ENCODE data around the gene CLTRN.
"Not testable (repeated sequence)": the region's sequence is repeated elsewhere in the genome, so short reads cannot be mapped to it uniquely, and the experiment has no call there.

Gene CLTRN

GRCh38 chrX:15654804-15655203 lies 9.8 kb downstream of the CLTRN start:
- DNase-seq (ENCODE audit: low read depth, low spot score); H3K27ac ChIP-seq: not testable (repeated sequence)

GRCh38 chrX:15653961-15654360 lies 10.6 kb downstream of the CLTRN start:
- no peak overlapping the region for H3K27ac ChIP-seq
- DNase-seq (ENCODE audit: low read depth, low spot score) = no peak

GRCh38 chrX:15647510-15647909 lies 17.1 kb downstream of the CLTRN start:
- not testable (repeated sequence) for H3K27ac ChIP-seq; DNase-seq (ENCODE audit: low read depth, low spot score)

GRCh38 chrX:15646543-15646942 lies 18.1 kb downstream of the CLTRN start:
- H3K27ac ChIP-seq = no peak overlapping the region
- DNase-seq (ENCODE audit: low read depth, low spot score) = no peak

GRCh38 chrX:15646031-15646430 lies 18.6 kb downstream of the CLTRN start:
- no peak for DNase-seq (ENCODE audit: low read depth, low spot score)
- H3K27ac ChIP-seq = no peak overlapping the region

GRCh38 chrX:15645266-15645665 lies 19.3 kb downstream of the CLTRN start:
- H3K27ac ChIP-seq = no peak overlapping the region
- DNase-seq (ENCODE audit: low read depth, low spot score) = no peak

- no peak for DNase-seq (ENCODE audit: low read depth, low spot score)
- no peak overlapping the region for H3K27ac ChIP-seq
Observed at GRCh38 chrX:15644560-15644872, 20.1 kb downstream of the CLTRN start.

GRCh38 chrX:15643786-15644559 lies 20.6 kb downstream of the CLTRN start:
- no peak overlapping the region for H3K27ac ChIP-seq
- no peak for DNase-seq (ENCODE audit: low read depth, low spot score)

GRCh38 chrX:15631637-15632036 lies 33.0 kb downstream of the CLTRN start:
- DNase-seq (ENCODE audit: low read depth, low spot score) = no peak

GRCh38 chrX:15623054-15623453 lies 41.6 kb downstream of the CLTRN start:
- no peak for DNase-seq (ENCODE audit: low read depth, low spot score)
- no peak overlapping the region for H3K27ac ChIP-seq

More at GRCh38 chrX:15631637-15632036, 33.0 kb downstream of the CLTRN start:
- H3K27ac ChIP-seq = no peak overlapping the region

- peak; percentile 74 for DNase-seq (ENCODE audit: low read depth, low spot score)
- peak overlapping the region; percentile 21 for H3K27ac ChIP-seq
Observed at GRCh38 chrX:15619053-15619755, 45.4 kb downstream of the CLTRN start.

- H3K27ac ChIP-seq = no peak overlapping the region
- DNase-seq (ENCODE audit: low read depth, low spot score) = no peak
Observed at GRCh38 chrX:15617111-15617510, 47.5 kb downstream of the CLTRN start.

- DNase-seq (ENCODE audit: low read depth, low spot score) = no peak
- H3K27ac ChIP-seq = no peak overlapping the region
Observed at GRCh38 chrX:15616531-15616930, 48.1 kb downstream of the CLTRN start.

- no peak for DNase-seq (ENCODE audit: low read depth, low spot score)
- no peak overlapping the region for H3K27ac ChIP-seq
Observed at GRCh38 chrX:15607067-15607466, 57.5 kb downstream of the CLTRN start.

GRCh38 chrX:15606136-15606535 lies 58.5 kb downstream of the CLTRN start:
- H3K27ac ChIP-seq = no peak overlapping the region
- no peak for DNase-seq (ENCODE audit: low read depth, low spot score)

GRCh38 chrX:15605226-15605625 lies 59.4 kb downstream of the CLTRN start:
- DNase-seq (ENCODE audit: low read depth, low spot score) = no peak
- no peak overlapping the region for H3K27ac ChIP-seq

- DNase-seq (ENCODE audit: low read depth, low spot score) = no peak
- no peak overlapping the region for H3K27ac ChIP-seq
Observed at GRCh38 chrX:15602761-15603160, 61.8 kb downstream of the CLTRN start.

GRCh38 chrX:15601932-15602331 lies 62.7 kb downstream of the CLTRN start:
- H3K27ac ChIP-seq = no peak overlapping the region
- no peak for DNase-seq (ENCODE audit: low read depth, low spot score)

- no peak within 1 kb of the TSS for H3K27ac ChIP-seq
- no peak for DNase-seq (ENCODE audit: low read depth, low spot score)
Observed at GRCh38 chrX:15600745-15601144, 63.9 kb downstream of the CLTRN start, which contains the start of gene ACE2. Gene ACE2 (minus strand): TSS chrX:15600960. CDS start chrX:15600911, 49 bp downstream.

GRCh38 chrX:15600049-15600448 lies 64.6 kb downstream of the CLTRN start:
- DNase-seq (ENCODE audit: low read depth, low spot score) = no peak
- no peak overlapping the region for H3K27ac ChIP-seq

- no peak overlapping the region for H3K27ac ChIP-seq
- no peak for DNase-seq (ENCODE audit: low read depth, low spot score)
Observed at GRCh38 chrX:15599461-15599860, 65.1 kb downstream of the CLTRN start.

GRCh38 chrX:15598026-15598425 lies 66.6 kb downstream of the CLTRN start:
- H3K27ac ChIP-seq = no peak overlapping the region
- no peak for DNase-seq (ENCODE audit: low read depth, low spot score)
